ENCODE measurements around the gene SPIRE2. TPM values are rescaled to one million over a fixed set of nuclear protein-coding genes. Genes with fewer than 3 reads are reported as not detected.
"Not testable (repeated sequence)": the region's sequence is repeated elsewhere in the genome, so short reads cannot be mapped to it uniquely, and the experiment has no call there.

SPIRE2 gene
- total RNA-seq, 1 donor from 2014 or later, result 1.2 TPM

- H3K36me3 ChIP-seq, result no peaks in the 10 kb centered on the region
- intact Hi-C loops (cut with micrococcal nuclease), result no loop called here
- no peaks in the 10 kb centered on the region for H3K9me3 ChIP-seq (replicated peaks)
- H3K4me3 ChIP-seq, result no peak overlapping the region
- TF ChIP-seq CTCF (IDR thresholded peaks at IDR 0.05; ENCODE audit: borderline replicate concordance), result no peak
- no peaks in the 10 kb centered on the region for H3K27me3 ChIP-seq (ENCODE audit: low read depth)
- DNase-seq, result no peak
- peaks cover 20% of the 10 kb centered on the region for H3K4me1 ChIP-seq
- no peak overlapping the region for H3K27ac ChIP-seq (replicated peaks)
Observed at GRCh38 chr16:89829630-89830437, 1.6 kb downstream of the SPIRE2 start.

GRCh38 chr16:89831810-89832328 is 3.6 kb downstream of the SPIRE2 start:
- Histone ChIP-seq H3K4me1 (peaks cover 20% of the 10 kb centered on the region), H3K36me3 (no peaks in the 10 kb centered on the region), H3K9me3 (replicated peaks) (no peaks in the 10 kb centered on the region), H3K4me3 (no peak overlapping the region), H3K27ac (replicated peaks) (no peak overlapping the region), H3K27me3 (ENCODE audit: low read depth) (no peaks in the 10 kb centered on the region)
- DNase-seq, result no peak
- TF ChIP-seq CTCF (IDR thresholded peaks at IDR 0.05; ENCODE audit: borderline replicate concordance), result no peak
- intact Hi-C loops (cut with micrococcal nuclease), result no loop called here

- intact Hi-C loops (cut with micrococcal nuclease); H3K4me3 ChIP-seq; H3K36me3 ChIP-seq; H3K4me1 ChIP-seq; H3K27ac ChIP-seq (replicated peaks); H3K9me3 ChIP-seq (replicated peaks); DNase-seq; H3K27me3 ChIP-seq (ENCODE audit: low read depth): not testable (repeated sequence)
Observed at GRCh38 chr16:89833664-89834363, 5.5 kb downstream of the SPIRE2 start.

GRCh38 chr16:89834813-89835363 is 6.6 kb downstream of the SPIRE2 start:
- H3K4me1 ChIP-seq; H3K36me3 ChIP-seq; H3K9me3 ChIP-seq (replicated peaks); intact Hi-C loops (cut with micrococcal nuclease); H3K4me3 ChIP-seq; DNase-seq; H3K27ac ChIP-seq (replicated peaks); H3K27me3 ChIP-seq (ENCODE audit: low read depth): not testable (repeated sequence)

- H3K4me3 ChIP-seq; H3K4me1 ChIP-seq; H3K27ac ChIP-seq (replicated peaks); intact Hi-C loops (cut with micrococcal nuclease); H3K9me3 ChIP-seq (replicated peaks); H3K36me3 ChIP-seq; DNase-seq; H3K27me3 ChIP-seq (ENCODE audit: low read depth): not testable (repeated sequence)
Observed at GRCh38 chr16:89836484-89836883, 8.2 kb downstream of the SPIRE2 start.

GRCh38 chr16:89837014-89837546 is 8.8 kb downstream of the SPIRE2 start:
- H3K27me3 ChIP-seq (ENCODE audit: low read depth), result peaks cover 7% of the 10 kb centered on the region
- no peak overlapping the region for H3K4me3 ChIP-seq
- intact Hi-C loops (cut with micrococcal nuclease), result no loop called here
- H3K4me1 ChIP-seq, result no peaks in the 10 kb centered on the region
- no peaks in the 10 kb centered on the region for H3K9me3 ChIP-seq (replicated peaks)
- DNase-seq, result no peak
- H3K27ac ChIP-seq (replicated peaks), result no peak overlapping the region
- no peaks in the 10 kb centered on the region for H3K36me3 ChIP-seq
- no peak for TF ChIP-seq CTCF (IDR thresholded peaks at IDR 0.05; ENCODE audit: borderline replicate concordance)
